Erythroblast (primary cell): ENCODE measurements around the gene PCSK7.

Experiments used
- GATA1 ChIP-seq: IDR thresholded peaks from 2 replicates; pipeline ENCODE4 v1.6.1; 2011; ENCODE audit warnings: low read depth, mild to moderate bottlenecking, control low read depth, low read length, moderate library complexity
- POLR2A ChIP-seq: IDR thresholded peaks from 2 replicates; pipeline ENCODE4 v1.6.1; 2011; ENCODE audit warnings: mild to moderate bottlenecking, low read length

- TF ChIP-seq POLR2A (no peak), GATA1 (no peak)
These were observed 38.0 kb upstream of the PCSK7 start for GRCh38 chr11:117269856-117270255.
